ENCODE results near the gene ADAT1. TPM values are rescaled to one million over a fixed set of nuclear protein-coding genes. Genes with fewer than 3 reads are reported as not detected.
"Not testable (repeated sequence)": the region's sequence is repeated elsewhere in the genome, so short reads cannot be mapped to it uniquely, and the experiment has no call there.

The ADAT1 gene
- total and polyA plus RNA-seq, 2 of the 8 experiments (the other 6 are each of a cell fraction or from before 2014, with no cell fraction given), result 30.7 to 44.7 TPM

- not testable (repeated sequence) for H3K27ac ChIP-seq (ENCODE audit: low read depth, low read length)
- POLR2A ChIA-PET (ENCODE audit: partially characterized antibody), result interaction anchor here (0.6 to 1.6 kb wide), 5 partner anchors 13 to 337 kb away, joined by 3 to 7 read pairs (median 3); partner anchors contain the start of gene ADAT1
These were observed 31.2 kb downstream of the ADAT1 start for GRCh38 chr16:75591927-75592326.

More at GRCh38 chr16:75591927-75592326, 31.2 kb downstream of the ADAT1 start:
- H3K23me2 ChIP-seq (ENCODE audit: low read depth, low read length); H4K20me1 ChIP-seq (replicated peaks in 1 of 2; ENCODE audit: control insufficient read depth in 1 of 2, insufficient read depth in 2 of 2, low read length in 2 of 2); H2BK120ac ChIP-seq (replicated peaks; ENCODE audit: low read depth, low read length); H4K91ac ChIP-seq (replicated peaks; ENCODE audit: insufficient read length, low read length); DNase-seq (ENCODE audit: low read depth in 1 of 2, low spot score in 2 of 2); H3K9me3 ChIP-seq (ENCODE audit: insufficient read depth in 2 of 2, low read depth in 1 of 2, low read length in 1 of 2); FAIRE-seq; H3K4ac ChIP-seq (replicated peaks; ENCODE audit: insufficient read length, low read depth, low read length); H3K4me3 ChIP-seq (ENCODE audit: extremely low read depth in 1 of 4, insufficient read depth in 2 of 4, low read depth in 3 of 4, low read length in 4 of 4); H3K4me2 ChIP-seq (ENCODE audit: insufficient read depth in 1 of 2, low read depth in 2 of 2, low read length in 2 of 2); H4K8ac ChIP-seq (ENCODE audit: extremely low read depth, insufficient read depth, low read length); H2BK15ac ChIP-seq (ENCODE audit: low read length); H3K56ac ChIP-seq (replicated peaks; ENCODE audit: insufficient read length, low read depth, low read length); H3K79me1 ChIP-seq (ENCODE audit: low read depth, low read length); H3K36me3 ChIP-seq (ENCODE audit: control insufficient read depth in 2 of 4, insufficient read depth in 4 of 4, low read length in 3 of 4); H2BK20ac ChIP-seq (ENCODE audit: low read length); H3K27me3 ChIP-seq (replicated peaks in 1 of 4; ENCODE audit: control insufficient read depth in 3 of 4, extremely low read depth in 1 of 4, insufficient read depth in 3 of 4, low read length in 3 of 4); H3K18ac ChIP-seq (ENCODE audit: extremely low read depth, low read length); H3K23ac ChIP-seq (ENCODE audit: insufficient read length); H2AK5ac ChIP-seq (ENCODE audit: low read depth, low read length); H3K79me2 ChIP-seq (ENCODE audit: control insufficient read depth in 1 of 2, insufficient read depth in 2 of 2, low read length in 2 of 2); H2AFZ ChIP-seq (ENCODE audit: low read length); H4K5ac ChIP-seq (ENCODE audit: insufficient read length, low read depth, low read length); H3K9ac ChIP-seq (replicated peaks in 1 of 4; ENCODE audit: extremely low read depth in 1 of 4, low read depth in 3 of 4, low read length in 3 of 4); H2BK12ac ChIP-seq (ENCODE audit: low read depth, low read length); H2BK5ac ChIP-seq (ENCODE audit: low read depth, low read length); H3K14ac ChIP-seq (ENCODE audit: insufficient read length): not testable (repeated sequence)
- H3K4me1 ChIP-seq (replicated peaks in 1 of 4; ENCODE audit: control insufficient read depth in 3 of 4, insufficient read depth in 4 of 4, low read length in 3 of 4), result peaks cover 5 to 18% (median 16%) of the 10 kb centered on the region in 4 experiments; a peak in 6 of 7 replicates
- 98% methylated on average over 8 of the region's 9 CpGs; no CpG with 5 or more reads in 1 of the 2 experiments for WGBS, 2 experiments (ENCODE audit: extremely low coverage in 1 of 2, insufficient coverage in 1 of 2, insufficient read length in 1 of 2, insufficient replicate concordance in 2 of 2, low coverage in 1 of 2, low lambda C conversion rate in 2 of 2, missing lambda C conversion rate in 1 of 2)
- CTCF ChIA-PET (ENCODE audit: partially characterized antibody), result interaction anchor here (0.6 to 2.1 kb wide), 7 partner anchors 8 to 70 kb away, joined by 3 to 12 read pairs (median 5); partner anchors contain the start of gene CHST5

Data from H1 (cell line).